ENCODE measurements around the gene PLG.
"Not testable (repeated sequence)": the region's sequence is repeated elsewhere in the genome, so short reads cannot be mapped to it uniquely, and the experiment has no call there.

Gene PLG

GRCh38 chr6:160690458-160690857 lies 11.6 kb upstream of the PLG start:
- DNase-seq (ENCODE audit: low spot score): no peak
- TF ChIP-seq CTCF (IDR thresholded peaks at IDR 0.05; ENCODE audit: extremely low read depth, insufficient read depth, missing control alignments): no peak
- in situ Hi-C loops (cut with MboI; ENCODE audit: low pct_unique_long_range_greater_than_20kb, low sequenced_read_pairs, unreplicated experiment): no loop called here

GRCh38 chr6:160691617-160692016 lies 10.4 kb upstream of the PLG start:
- DNase-seq (ENCODE audit: low spot score): no peak
- in situ Hi-C loops (cut with MboI; ENCODE audit: low pct_unique_long_range_greater_than_20kb, low sequenced_read_pairs, unreplicated experiment): no loop called here
- no peak for TF ChIP-seq CTCF (IDR thresholded peaks at IDR 0.05; ENCODE audit: extremely low read depth, insufficient read depth, missing control alignments)

- in situ Hi-C loops (cut with MboI; ENCODE audit: low pct_unique_long_range_greater_than_20kb, low sequenced_read_pairs, unreplicated experiment): no loop called here
- no peak for DNase-seq (ENCODE audit: low spot score)
- peak; percentile 26 for TF ChIP-seq CTCF (IDR thresholded peaks at IDR 0.05; ENCODE audit: extremely low read depth, insufficient read depth, missing control alignments)
These were observed 9.6 kb upstream of the PLG start for GRCh38 chr6:160692369-160692959.

- DNase-seq (ENCODE audit: low spot score): not testable (repeated sequence)
These were observed 7.0 kb upstream of the PLG start for GRCh38 chr6:160695025-160695424.

GRCh38 chr6:160695622-160696021 lies 6.4 kb upstream of the PLG start:
- DNase-seq (ENCODE audit: low spot score); in situ Hi-C loops (cut with MboI; ENCODE audit: low pct_unique_long_range_greater_than_20kb, low sequenced_read_pairs, unreplicated experiment): not testable (repeated sequence)

More at GRCh38 chr6:160695025-160695424, 7.0 kb upstream of the PLG start:
- in situ Hi-C loops (cut with MboI; ENCODE audit: low pct_unique_long_range_greater_than_20kb, low sequenced_read_pairs, unreplicated experiment): not testable (repeated sequence)

GRCh38 chr6:160696884-160697283 lies 5.2 kb upstream of the PLG start:
- in situ Hi-C loops (cut with MboI; ENCODE audit: low pct_unique_long_range_greater_than_20kb, low sequenced_read_pairs, unreplicated experiment); DNase-seq (ENCODE audit: low spot score): not testable (repeated sequence)

- no peak for TF ChIP-seq CTCF (IDR thresholded peaks at IDR 0.05; ENCODE audit: extremely low read depth, insufficient read depth, missing control alignments)
- in situ Hi-C loops (cut with MboI; ENCODE audit: low pct_unique_long_range_greater_than_20kb, low sequenced_read_pairs, unreplicated experiment): no loop called here
- DNase-seq (ENCODE audit: low spot score): no peak
These were observed 4.2 kb upstream of the PLG start for GRCh38 chr6:160697826-160698225.

GRCh38 chr6:160704688-160705087 lies 2.6 kb downstream of the PLG start:
- in situ Hi-C loops (cut with MboI; ENCODE audit: low pct_unique_long_range_greater_than_20kb, low sequenced_read_pairs, unreplicated experiment); DNase-seq (ENCODE audit: low spot score): not testable (repeated sequence)

GRCh38 chr6:160708993-160709392 lies 6.9 kb downstream of the PLG start:
- DNase-seq (ENCODE audit: low spot score); in situ Hi-C loops (cut with MboI; ENCODE audit: low pct_unique_long_range_greater_than_20kb, low sequenced_read_pairs, unreplicated experiment): not testable (repeated sequence)
